GM12892 (cell line): ENCODE measurements around the gene NOM1.
"Not testable (repeated sequence)": the region's sequence is repeated elsewhere in the genome, so short reads cannot be mapped to it uniquely, and the experiment has no call there.

ENCODE experiments used
- POLR2A ChIP-seq: IDR thresholded peaks from 2 replicates; pipeline ENCODE4 v1.6.1; 2011; ENCODE audit warnings: low read depth, low read length, control low read depth
- POLR2AphosphoS5 ChIP-seq: IDR thresholded peaks from 2 replicates; pipeline ENCODE4 v1.6.1; 2011; ENCODE audit warnings: low read depth, low read length, control low read depth

DNA sequence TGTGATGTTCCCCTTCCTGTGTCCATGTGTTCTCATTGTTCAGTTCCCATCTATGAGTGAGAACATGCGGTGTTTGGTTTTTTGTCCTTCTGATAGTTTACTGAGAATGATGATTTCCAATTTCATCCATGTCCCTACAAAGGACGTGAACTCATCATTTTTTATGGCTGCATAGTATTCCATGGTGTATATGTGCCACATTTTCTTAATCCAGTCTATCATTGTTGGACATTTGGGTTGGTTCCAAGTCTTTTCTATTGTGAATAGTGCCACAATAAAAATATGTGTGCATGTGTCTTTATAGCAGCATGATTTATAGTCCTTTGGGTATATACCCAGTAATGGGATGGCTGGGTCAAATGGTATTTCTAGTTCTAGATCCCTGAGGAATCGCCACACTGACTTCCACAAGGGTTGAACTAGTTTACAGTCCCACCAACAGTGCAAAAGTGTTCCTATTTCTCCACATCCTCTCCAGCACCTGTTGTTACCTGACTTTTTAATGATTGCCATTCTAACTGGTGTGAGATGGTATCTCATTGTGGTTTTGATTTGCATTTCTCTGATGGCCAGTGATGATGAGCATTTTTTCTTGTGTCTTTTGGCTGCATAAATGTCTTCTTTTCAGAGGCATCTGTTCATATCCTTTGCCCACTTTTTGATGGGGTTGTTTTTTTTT, 39.8 kb upstream of the NOM1 start:
- not testable (repeated sequence) for TF ChIP-seq POLR2A, POLR2AphosphoS5
